ENCODE measurements around the gene ITGAV.

ITGAV gene

GRCh38 chr2:186726938-186727337, 137.1 kb downstream of the ITGAV start:
- no peak for DNase-seq

- no peak for DNase-seq
Observed at GRCh38 chr2:186728631-186729030, 138.8 kb downstream of the ITGAV start.
